GM12878 (cell line): ENCODE results near the gene CALR. TPM values are rescaled to one million over a fixed set of nuclear protein-coding genes. Genes with fewer than 3 reads are reported as not detected.

Experiments used
- ATAC-seq: fragments of 200-7000 bp; cut with Tn5 transposase; 3 replicates; pipeline ENCODE4 v1.9.1; 2020; ENCODE audit warnings: mild to moderate bottlenecking, moderate library complexity
- BruUV-seq: library from RNA; stranded (reverse); fragments of 400-500 nt; replicated peaks from 2 replicates; lab custom pipeline; 2021; lab: Mats Ljungman, UMichigan
- CTCF ChIA-PET: fragments of 300-600 bp; sonication (Branson Sonifier 250); formaldehyde crosslinking; extraction: SDS; loops from one replicate; lab custom pipeline; 2021; ENCODE audit warnings: inconsistent platforms; lab: Yijun Ruan, JAX
- POLR2A ChIA-PET: fragments of 350-600 bp; formaldehyde crosslinking; extraction: SDS; loops from one replicate; lab custom pipeline; 2021; ENCODE audit warnings: inconsistent platforms; lab: Charles Lee
- RAD21 ChIA-PET: fragments of 300-600 bp; sonication (Branson Sonifier 250); formaldehyde crosslinking; loops from one replicate; lab custom pipeline; 2023; ENCODE audit warnings: antibody characterized with exemption; ENCODE audit not compliant: unreplicated experiment; lab: Charles Lee
- SMC1A ChIA-PET: fragments of 300-600 bp; sonication (Branson Sonifier 250); formaldehyde crosslinking; loops from one replicate; lab custom pipeline; 2023; ENCODE audit not compliant: unreplicated experiment, uncharacterized antibody; lab: Charles Lee
- DNase-seq: peaks from one replicate; pipeline ENCODE4 v3.0.0-alpha.2; 2011; ENCODE audit warnings: low read depth, low spot score
- FAIRE-seq: peaks from 3 replicates; lab custom pipeline; 2011; peaks lifted over from hg19 to GRCh38; lab: Jason Lieb, UNC
- H2AFZ ChIP-seq: 2 replicates; pipeline ENCODE4 v1.6.0; 2011; ENCODE audit warnings: low read depth, low read length, control low read depth; ENCODE audit not compliant: control insufficient read depth
- H3K27ac ChIP-seq: 2 replicates; pipeline ENCODE4 v1.5.1; 2011; ENCODE audit warnings: control low read depth; ENCODE audit not compliant: control insufficient read depth, insufficient read depth
- H3K27me3 ChIP-seq, 2 experiments: replicated peaks in 1 of 2; 2 replicates each; pipeline versions ENCODE4 v1.6.0 to v1.6.1; 2011; ENCODE audit warnings: low read length in 1 of 2; ENCODE audit not compliant: control insufficient read depth in 2 of 2, insufficient read depth in 2 of 2
- H3K36me3 ChIP-seq, 2 experiments: 2 replicates each; pipeline ENCODE4 v1.5.1; 2011; ENCODE audit warnings: low read length in 1 of 2; ENCODE audit not compliant: control insufficient read depth in 2 of 2, insufficient read depth in 2 of 2
- H3K4me1 ChIP-seq: 2 replicates; pipeline ENCODE4 v1.6.1; 2011; ENCODE audit warnings: mild to moderate bottlenecking, low read length, moderate library complexity, mixed read lengths; ENCODE audit not compliant: control insufficient read depth, insufficient read depth
- H3K4me2 ChIP-seq: 2 replicates; pipeline ENCODE4 v1.6.0; 2011; ENCODE audit warnings: control low read depth; ENCODE audit not compliant: control insufficient read depth, insufficient read depth
- H3K4me3 ChIP-seq: fragments of 200-600 bp; sonication (generic); 2 replicates; pipeline ENCODE4 v1.5.1; 2016
- H3K79me2 ChIP-seq: 2 replicates; pipeline ENCODE4 v1.6.0; 2011; ENCODE audit warnings: low read length; ENCODE audit not compliant: control insufficient read depth, insufficient read depth
- H3K9ac ChIP-seq: 2 replicates; pipeline ENCODE4 v1.8.0; 2011; ENCODE audit warnings: low read length, control low read depth, mixed read lengths; ENCODE audit not compliant: control insufficient read depth, insufficient read depth
- H3K9me3 ChIP-seq: replicated peaks from 3 replicates; pipeline ENCODE4 v1.5.1; 2011; ENCODE audit warnings: mild to moderate bottlenecking, low read length; ENCODE audit not compliant: control insufficient read depth, insufficient read depth
- H4K20me1 ChIP-seq: 2 replicates; pipeline ENCODE4 v1.6.0; 2011; ENCODE audit not compliant: control insufficient read depth, insufficient read depth
- BCL11A ChIP-seq: IDR thresholded peaks from 2 replicates; pipeline ENCODE4 v1.6.1; 2011; ENCODE audit warnings: low read depth, low read length
- BRCA1 ChIP-seq: IDR thresholded peaks from 2 replicates; pipeline ENCODE4 v1.6.1; 2011; ENCODE audit warnings: low read depth, low read length, improper control_type of control experiment
- CHD1 ChIP-seq: IDR thresholded peaks from 2 replicates; pipeline ENCODE4 v1.6.1; 2012; ENCODE audit warnings: low read depth, low read length, improper control_type of control experiment
- FOXM1 ChIP-seq: IDR thresholded peaks from 2 replicates; pipeline ENCODE4 v1.6.1; 2012; ENCODE audit warnings: low read depth, mild to moderate bottlenecking, inconsistent platforms, low read length, moderate library complexity
- HCFC1 ChIP-seq: fragments of 150-350 bp; IDR thresholded peaks from 2 replicates; pipeline ENCODE4 v1.6.1; 2014; ENCODE audit warnings: low read length
- WRNIP1 ChIP-seq: IDR thresholded peaks from 2 replicates; pipeline ENCODE4 v1.6.1; 2011; ENCODE audit warnings: low read depth, low read length, improper control_type of control experiment, borderline replicate concordance
- YBX1 ChIP-seq: fragments of 450-650 bp; IDR thresholded peaks from 2 replicates; pipeline ENCODE4 v1.6.1; 2016; ENCODE audit warnings: antibody characterized with exemption
- WGBS: methylation state at CpG from one replicate; pipeline ENCODE4 v1.1.6; 2016; ENCODE audit warnings: low lambda C conversion rate; ENCODE audit not compliant: insufficient replicate concordance, insufficient coverage; ENCODE audit errors: missing lambda C conversion rate; 5-methylcytosine and 5-hydroxymethylcytosine counted together
- in situ Hi-C: fragments of 300-500 bp; cut with MboI; formaldehyde crosslinking; loops from 9 replicates; pipeline ENCODE4 v1.14.3; 2018; ENCODE audit warnings: mixed read lengths
- intact Hi-C: fragments of 100-400 bp; cut with micrococcal nuclease; formaldehyde crosslinking; loops from one replicate; pipeline ENCODE4 v1.14.2; 2022; ENCODE audit not compliant: unreplicated experiment
- polyA plus RNA-seq, 11 experiments: library from polyadenylated mRNA; depleted of rRNA in 4 of 11; unstranded in 6 of 11; stranded (reverse) in 5 of 11; fragments of >200 nt; fragmentation: Nextera tagmentation in 4 of 11; fragmentation: Illumina TruSeq in 1 of 11; extraction: Ambion mirVana in 4 of 11; extraction: Trizol in 1 of 11; gene quantifications; 1 replicate in 1 of 11; 2 replicates in 10 of 11; pipeline versions ENCODE4 v1.2.1 to v1.2.3, GENCODE V29; 2011 to 2016; ENCODE audit warnings: inconsistent platforms in 2 of 11, missing spikeins in 2 of 11, low read depth in 1 of 11
- total RNA-seq, 4 experiments: library from RNA; depleted of rRNA in 3 of 4; stranded (reverse); fragments of >200 nt in 3 of 4; fragmentation: Illumina TruSeq in 1 of 4; extraction: Trizol in 1 of 4; gene quantifications; 2 replicates each; pipeline versions ENCODE4 v1.2.1 to v1.2.3, GENCODE V29; 2013 to 2021
- TF ChIP-seq, protein P1 (sequence below): IDR thresholded peaks from 2 replicates; pipeline ENCODE4 v1.6.1; 2012; ENCODE audit warnings: low read length, inconsistent platforms
- TF ChIP-seq, protein P2 (sequence below): IDR thresholded peaks from 2 replicates; pipeline ENCODE4 v1.6.1; 2012; ENCODE audit warnings: mild to moderate bottlenecking, low read depth, low read length
- TF ChIP-seq, protein P3 (sequence below): fragments of 450-650 bp; IDR thresholded peaks from 2 replicates; pipeline ENCODE4 v1.6.1; 2017; ENCODE audit warnings: borderline replicate concordance
- TF ChIP-seq, protein P4 (sequence below): IDR thresholded peaks from 2 replicates; pipeline ENCODE4 v1.6.1; 2011; ENCODE audit warnings: borderline replicate concordance, low read depth, mild to moderate bottlenecking, moderate library complexity, mixed read lengths, low read length; ENCODE audit not compliant: insufficient read depth; ENCODE audit errors: extremely low read length
- TF ChIP-seq, protein P5 (sequence below): fragments of 450-650 bp; formaldehyde crosslinking; IDR thresholded peaks from 2 replicates; pipeline ENCODE4 v1.4.0; 2022; ENCODE audit warnings: mild to moderate bottlenecking, moderate library complexity

CALR gene
- total and polyA plus RNA-seq, 10 of the 15 experiments (the other 5 are each of a cell fraction or from before 2014, with no cell fraction given) = 202 to 1,451 (median 749) TPM

DNA sequence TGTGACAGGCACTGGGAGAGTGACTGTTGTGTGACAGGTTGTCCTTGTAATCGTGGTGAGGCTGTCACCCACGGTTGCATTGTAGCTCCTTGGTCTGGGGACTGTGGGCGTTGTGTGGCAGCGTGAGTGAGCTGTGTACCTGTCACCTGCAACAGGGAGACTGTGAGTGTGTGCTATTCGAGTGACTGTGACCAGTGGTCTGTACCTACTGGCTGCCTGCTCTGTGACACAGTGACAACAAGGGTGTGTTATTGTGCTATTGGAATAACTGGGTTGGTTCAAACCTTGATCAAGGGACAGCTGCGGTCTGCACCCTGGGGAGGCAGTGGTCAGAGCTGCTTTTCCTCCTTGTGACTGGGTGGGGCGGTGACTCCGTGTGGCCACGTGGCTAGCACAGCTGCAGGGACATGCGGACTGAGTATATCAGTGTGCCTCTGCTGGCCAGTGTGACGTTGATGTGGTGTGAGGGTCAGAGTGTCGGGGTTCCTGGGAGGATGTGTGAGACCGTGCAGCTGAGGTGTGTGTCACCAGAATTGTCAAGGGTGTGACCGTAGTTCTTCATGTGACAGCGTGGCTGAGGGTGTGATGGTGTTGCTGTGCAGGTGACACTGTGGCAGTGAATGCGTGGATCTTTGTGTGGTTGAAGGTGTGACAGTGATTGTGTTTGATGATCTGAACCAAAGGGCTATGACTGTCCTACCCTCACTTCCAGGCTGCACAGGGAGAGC, 46.8 kb downstream of the CALR start:
- no peaks in the 10 kb centered on the region for H4K20me1 ChIP-seq
- CTCF ChIA-PET = interaction anchor here (0.6 to 13.5 kb wide), 11 partner anchors 10 to 108 kb away, joined by 3 to 247 read pairs (median 6); no protein-coding TSS in a partner anchor
- FAIRE-seq = peak; percentile 49
- in situ Hi-C loops (no loop called here), intact Hi-C loops (no loop called here)
- H3K27ac ChIP-seq = no peak overlapping the region
- H3K36me3 ChIP-seq = no peaks in the 10 kb centered on the region
- H3K4me1 ChIP-seq = no peaks in the 10 kb centered on the region; the same call in 1 of the 2 replicates
- DNase-seq = no peak
- H3K4me3 ChIP-seq = no peak overlapping the region
- ATAC-seq = peak; percentile 87
- H3K9ac ChIP-seq = no peak overlapping the region
- no peak overlapping the region for H2AFZ ChIP-seq
- SMC1A ChIA-PET = interaction anchor here (0.9 to 2.7 kb wide), 2 partner anchors 73 to 76 kb away, joined by 3 to 12 read pairs; no protein-coding TSS in a partner anchor
- RAD21 ChIA-PET = interaction anchor here (0.8 to 2.6 kb wide), 4 partner anchors 45 to 109 kb away, joined by 3 to 19 read pairs (median 4); no protein-coding TSS in a partner anchor
- no TSS peak for BruUV-seq
- no peaks in the 10 kb centered on the region for H3K79me2 ChIP-seq
- no peaks in the 10 kb centered on the region for H3K9me3 ChIP-seq
- H3K27me3 ChIP-seq = peaks cover 0 to 3% of the 10 kb centered on the region in 2 experiments; a peak in 1 of 4 replicates
- 12% methylated on average over 16 of the region's 16 CpGs for WGBS
- POLR2A ChIA-PET = interaction anchor here (0.5 kb wide), 1 partner anchor 917 kb away, joined by 5 read pairs; no protein-coding TSS in a partner anchor
- no peak overlapping the region for H3K4me2 ChIP-seq
- TF ChIP-seq, protein P1, sequence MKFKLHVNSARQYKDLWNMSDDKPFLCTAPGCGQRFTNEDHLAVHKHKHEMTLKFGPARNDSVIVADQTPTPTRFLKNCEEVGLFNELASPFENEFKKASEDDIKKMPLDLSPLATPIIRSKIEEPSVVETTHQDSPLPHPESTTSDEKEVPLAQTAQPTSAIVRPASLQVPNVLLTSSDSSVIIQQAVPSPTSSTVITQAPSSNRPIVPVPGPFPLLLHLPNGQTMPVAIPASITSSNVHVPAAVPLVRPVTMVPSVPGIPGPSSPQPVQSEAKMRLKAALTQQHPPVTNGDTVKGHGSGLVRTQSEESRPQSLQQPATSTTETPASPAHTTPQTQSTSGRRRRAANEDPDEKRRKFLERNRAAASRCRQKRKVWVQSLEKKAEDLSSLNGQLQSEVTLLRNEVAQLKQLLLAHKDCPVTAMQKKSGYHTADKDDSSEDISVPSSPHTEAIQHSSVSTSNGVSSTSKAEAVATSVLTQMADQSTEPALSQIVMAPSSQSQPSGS = no peak
- TF ChIP-seq HCFC1 = no peak
- TF ChIP-seq, protein P2, sequence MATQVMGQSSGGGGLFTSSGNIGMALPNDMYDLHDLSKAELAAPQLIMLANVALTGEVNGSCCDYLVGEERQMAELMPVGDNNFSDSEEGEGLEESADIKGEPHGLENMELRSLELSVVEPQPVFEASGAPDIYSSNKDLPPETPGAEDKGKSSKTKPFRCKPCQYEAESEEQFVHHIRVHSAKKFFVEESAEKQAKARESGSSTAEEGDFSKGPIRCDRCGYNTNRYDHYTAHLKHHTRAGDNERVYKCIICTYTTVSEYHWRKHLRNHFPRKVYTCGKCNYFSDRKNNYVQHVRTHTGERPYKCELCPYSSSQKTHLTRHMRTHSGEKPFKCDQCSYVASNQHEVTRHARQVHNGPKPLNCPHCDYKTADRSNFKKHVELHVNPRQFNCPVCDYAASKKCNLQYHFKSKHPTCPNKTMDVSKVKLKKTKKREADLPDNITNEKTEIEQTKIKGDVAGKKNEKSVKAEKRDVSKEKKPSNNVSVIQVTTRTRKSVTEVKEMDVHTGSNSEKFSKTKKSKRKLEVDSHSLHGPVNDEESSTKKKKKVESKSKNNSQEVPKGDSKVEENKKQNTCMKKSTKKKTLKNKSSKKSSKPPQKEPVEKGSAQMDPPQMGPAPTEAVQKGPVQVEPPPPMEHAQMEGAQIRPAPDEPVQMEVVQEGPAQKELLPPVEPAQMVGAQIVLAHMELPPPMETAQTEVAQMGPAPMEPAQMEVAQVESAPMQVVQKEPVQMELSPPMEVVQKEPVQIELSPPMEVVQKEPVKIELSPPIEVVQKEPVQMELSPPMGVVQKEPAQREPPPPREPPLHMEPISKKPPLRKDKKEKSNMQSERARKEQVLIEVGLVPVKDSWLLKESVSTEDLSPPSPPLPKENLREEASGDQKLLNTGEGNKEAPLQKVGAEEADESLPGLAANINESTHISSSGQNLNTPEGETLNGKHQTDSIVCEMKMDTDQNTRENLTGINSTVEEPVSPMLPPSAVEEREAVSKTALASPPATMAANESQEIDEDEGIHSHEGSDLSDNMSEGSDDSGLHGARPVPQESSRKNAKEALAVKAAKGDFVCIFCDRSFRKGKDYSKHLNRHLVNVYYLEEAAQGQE = no peak
- no peak for TF ChIP-seq CHD1
- no peak for TF ChIP-seq FOXM1
- TF ChIP-seq, protein P3, sequence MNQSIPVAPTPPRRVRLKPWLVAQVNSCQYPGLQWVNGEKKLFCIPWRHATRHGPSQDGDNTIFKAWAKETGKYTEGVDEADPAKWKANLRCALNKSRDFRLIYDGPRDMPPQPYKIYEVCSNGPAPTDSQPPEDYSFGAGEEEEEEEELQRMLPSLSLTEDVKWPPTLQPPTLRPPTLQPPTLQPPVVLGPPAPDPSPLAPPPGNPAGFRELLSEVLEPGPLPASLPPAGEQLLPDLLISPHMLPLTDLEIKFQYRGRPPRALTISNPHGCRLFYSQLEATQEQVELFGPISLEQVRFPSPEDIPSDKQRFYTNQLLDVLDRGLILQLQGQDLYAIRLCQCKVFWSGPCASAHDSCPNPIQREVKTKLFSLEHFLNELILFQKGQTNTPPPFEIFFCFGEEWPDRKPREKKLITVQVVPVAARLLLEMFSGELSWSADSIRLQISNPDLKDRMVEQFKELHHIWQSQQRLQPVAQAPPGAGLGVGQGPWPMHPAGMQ = no peak
- TF ChIP-seq YBX1 = no peak
- no peak for TF ChIP-seq BRCA1
- no peak for TF ChIP-seq BCL11A
- TF ChIP-seq WRNIP1 = no peak
- TF ChIP-seq, protein P4, sequence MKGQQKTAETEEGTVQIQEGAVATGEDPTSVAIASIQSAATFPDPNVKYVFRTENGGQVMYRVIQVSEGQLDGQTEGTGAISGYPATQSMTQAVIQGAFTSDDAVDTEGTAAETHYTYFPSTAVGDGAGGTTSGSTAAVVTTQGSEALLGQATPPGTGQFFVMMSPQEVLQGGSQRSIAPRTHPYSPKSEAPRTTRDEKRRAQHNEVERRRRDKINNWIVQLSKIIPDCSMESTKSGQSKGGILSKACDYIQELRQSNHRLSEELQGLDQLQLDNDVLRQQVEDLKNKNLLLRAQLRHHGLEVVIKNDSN = no peak
- TF ChIP-seq, protein P5, sequence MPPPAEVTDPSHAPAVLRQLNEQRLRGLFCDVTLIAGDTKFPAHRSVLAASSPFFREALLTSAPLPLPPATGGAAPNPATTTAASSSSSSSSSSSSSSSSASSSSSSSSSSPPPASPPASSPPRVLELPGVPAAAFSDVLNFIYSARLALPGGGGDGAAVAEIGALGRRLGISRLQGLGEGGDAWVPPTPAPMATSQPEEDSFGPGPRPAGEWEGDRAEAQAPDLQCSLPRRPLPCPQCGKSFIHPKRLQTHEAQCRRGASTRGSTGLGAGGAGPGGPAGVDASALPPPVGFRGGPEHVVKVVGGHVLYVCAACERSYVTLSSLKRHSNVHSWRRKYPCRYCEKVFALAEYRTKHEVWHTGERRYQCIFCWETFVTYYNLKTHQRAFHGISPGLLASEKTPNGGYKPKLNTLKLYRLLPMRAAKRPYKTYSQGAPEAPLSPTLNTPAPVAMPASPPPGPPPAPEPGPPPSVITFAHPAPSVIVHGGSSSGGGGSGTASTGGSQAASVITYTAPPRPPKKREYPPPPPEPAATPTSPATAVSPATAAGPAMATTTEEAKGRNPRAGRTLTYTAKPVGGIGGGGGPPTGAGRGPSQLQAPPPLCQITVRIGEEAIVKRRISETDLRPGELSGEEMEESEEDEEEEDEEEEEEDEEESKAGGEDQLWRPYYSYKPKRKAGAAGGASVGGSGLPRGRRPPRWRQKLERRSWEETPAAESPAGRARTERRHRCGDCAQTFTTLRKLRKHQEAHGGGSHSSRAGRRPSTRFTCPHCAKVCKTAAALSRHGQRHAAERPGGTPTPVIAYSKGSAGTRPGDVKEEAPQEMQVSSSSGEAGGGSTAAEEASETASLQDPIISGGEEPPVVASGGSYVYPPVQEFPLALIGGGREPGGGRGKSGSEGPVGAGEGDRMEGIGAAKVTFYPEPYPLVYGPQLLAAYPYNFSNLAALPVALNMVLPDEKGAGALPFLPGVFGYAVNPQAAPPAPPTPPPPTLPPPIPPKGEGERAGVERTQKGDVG (CRISPR knock-in tag) = no peak
